IPS-11a (cell line): ENCODE results near the gene ITGB2.

Source experiments
- H3K4me3 ChIP-seq: one replicate; pipeline ENCODE4 v1.5.1; 2013; ENCODE audit warnings: low read depth, low read length, control low read depth

The ITGB2 gene

DNA sequence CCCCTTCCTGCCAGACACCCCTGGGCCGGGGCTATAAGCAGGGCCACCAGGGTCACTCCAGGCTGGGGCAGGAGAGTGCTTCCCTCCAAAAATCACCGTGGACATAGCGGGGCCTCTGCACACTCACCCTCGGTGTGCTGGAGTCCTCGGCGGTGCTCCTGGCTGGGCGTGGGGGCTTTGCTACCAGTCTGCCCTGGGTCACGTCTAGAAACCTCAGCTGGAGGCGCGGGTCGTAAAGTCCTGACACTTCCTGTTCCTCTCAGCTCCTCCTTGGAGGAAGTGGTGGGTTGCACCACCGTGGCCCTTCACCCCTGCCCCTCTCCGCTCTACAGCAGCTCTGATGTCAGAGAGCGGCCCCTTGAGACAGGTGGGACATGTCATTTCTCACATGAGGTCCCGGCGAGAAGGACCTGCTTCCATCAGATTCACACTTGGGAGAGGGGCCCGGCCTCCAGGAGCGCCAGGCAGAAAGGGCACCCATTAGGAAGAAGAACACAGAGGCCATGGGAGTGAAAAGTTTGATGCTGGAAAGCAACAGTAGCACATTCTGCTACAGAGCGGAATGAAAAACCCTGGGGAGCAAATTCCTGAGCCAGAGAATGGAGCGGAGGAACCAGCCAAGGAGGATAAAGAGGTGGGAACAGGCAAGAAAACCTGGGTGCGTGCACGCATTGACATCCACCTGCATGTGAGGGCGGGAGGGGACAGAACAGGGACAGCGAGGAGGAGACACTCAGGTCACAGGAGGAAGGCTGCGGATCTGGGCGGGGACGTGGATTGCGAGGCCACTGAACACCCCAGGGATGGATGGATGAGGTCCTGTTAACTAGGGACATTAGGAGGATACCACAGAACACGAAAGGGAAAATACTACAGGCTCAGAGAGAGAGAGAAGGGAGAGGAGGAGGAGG, at the start of gene ITGB2:
ITGB2 (minus strand) TSS at position 206 of the 911 bp plus-strand sequence. CDS start 10,117 bp downstream, outside the sequence.
- H3K4me3 ChIP-seq, result no peak within 1 kb of the TSS

DNA sequence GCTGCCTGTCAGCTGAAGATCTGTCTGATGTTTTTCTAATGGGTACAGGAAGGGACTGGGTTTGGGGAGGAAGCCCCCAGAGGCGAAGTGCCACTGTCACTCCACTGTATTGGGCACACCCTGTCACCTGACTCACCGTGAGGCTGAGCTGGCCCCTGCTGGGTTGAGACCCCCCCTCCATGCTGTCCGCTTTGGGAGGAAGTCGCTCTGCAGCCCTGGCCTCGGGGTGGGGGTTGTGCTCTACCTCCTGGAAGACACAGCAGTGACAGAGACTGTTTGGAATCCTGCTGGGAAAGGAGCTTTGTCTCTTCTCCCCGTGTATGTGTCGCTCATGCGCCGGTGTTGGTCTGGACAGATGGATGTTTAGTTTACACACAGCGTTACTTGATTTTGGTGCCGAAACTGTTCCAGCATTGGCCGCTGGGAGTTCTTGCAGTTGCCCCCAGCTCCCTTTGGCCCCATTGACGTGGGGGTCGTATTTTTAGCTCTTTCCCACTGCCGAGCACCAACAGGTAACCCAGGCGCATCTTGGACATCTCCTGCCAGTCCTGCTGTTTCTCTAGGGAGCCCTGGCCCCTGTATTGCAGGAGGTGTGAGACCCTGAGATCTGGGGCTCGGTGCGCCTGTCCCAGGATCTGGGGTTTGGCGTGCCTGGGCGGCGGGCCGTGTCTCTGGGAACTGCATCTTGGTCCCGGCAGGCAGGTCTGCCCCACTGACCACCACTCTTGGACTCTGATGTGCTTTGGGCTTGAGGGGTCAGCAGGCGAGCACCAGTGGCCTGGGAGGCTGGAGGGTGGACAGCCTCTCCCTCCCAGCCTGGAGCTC, 49.4 kb upstream of the ITGB2 start:
- H3K4me3 ChIP-seq, result no peak overlapping the region

DNA sequence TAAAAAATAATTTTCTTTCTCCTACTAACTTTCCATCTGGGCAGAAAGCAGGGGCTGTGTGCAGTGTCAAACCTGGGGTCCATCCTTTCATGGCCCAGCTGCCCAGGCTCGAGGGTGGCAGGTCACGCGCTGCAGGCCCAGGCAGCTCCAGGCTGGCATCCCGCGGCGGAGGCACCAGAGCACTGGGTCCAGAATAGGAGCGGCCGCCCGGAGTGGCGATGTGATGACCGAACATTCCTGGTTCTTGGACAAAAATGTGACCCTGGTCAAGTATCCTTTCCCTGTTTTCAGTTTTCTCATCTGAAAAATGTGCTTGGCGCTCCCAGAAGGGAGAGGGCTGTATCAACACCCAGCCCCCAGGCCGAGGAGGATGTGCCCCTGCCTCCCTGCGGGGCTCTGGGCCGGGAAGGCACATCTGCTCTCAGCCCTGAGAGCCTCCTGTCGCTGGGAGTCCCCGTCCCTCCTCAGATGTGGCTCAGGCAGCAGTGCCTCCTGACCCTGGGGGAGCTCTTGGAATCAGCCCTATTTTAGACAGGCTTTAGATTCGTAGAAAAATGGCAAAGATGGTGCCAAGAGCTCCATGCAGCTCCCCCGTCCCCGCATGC, 48.5 kb upstream of the ITGB2 start:
- H3K4me3 ChIP-seq, result no peak overlapping the region

DNA sequence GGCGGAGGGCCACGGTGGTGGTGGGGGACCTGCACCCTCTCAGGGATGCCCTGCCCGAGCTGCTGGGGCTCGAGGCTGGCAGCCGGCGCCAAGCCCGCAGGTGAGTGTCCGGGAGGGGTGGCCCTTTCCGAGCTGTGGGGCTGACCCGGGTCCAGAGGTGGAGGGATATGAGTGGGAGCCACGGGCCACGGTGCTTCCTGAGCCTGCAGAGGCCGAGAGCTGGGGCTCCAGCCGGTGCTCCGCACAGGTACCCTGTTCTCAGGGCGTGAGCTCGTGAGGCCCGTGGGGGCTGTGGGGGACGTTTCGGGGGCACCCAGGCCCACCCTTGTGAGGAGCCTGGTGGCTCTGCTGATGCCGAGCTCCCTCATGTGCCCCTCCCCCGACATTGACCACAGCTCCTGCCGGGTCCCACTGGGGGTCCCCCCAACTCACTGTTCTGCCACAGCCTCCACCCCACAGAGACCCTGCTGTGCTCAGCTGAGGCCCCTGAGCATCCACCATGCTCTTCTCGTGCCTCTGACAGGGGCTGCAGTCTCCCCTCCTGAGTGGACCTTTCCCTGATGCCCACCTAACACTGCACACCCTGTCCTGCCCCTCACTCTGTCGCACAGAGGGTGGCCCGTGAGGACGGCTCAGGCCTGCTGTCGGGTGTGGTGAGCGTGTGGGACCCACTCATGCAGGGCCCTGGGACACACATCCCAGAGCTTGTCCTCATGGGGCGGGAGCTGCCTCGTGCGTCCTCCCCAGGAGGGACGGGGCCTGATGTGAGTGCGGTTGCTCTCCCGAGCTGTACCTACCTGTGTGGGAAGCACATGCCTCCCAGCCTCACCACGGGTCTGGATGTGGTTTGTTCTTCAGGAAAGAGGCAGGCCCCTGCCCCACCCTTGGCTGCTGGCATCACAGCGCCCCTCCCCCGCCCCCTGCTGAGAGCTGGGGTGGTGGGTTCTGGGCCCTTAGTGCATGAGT, 46.7 kb upstream of the ITGB2 start:
- H3K4me3 ChIP-seq, result no peak overlapping the region

DNA sequence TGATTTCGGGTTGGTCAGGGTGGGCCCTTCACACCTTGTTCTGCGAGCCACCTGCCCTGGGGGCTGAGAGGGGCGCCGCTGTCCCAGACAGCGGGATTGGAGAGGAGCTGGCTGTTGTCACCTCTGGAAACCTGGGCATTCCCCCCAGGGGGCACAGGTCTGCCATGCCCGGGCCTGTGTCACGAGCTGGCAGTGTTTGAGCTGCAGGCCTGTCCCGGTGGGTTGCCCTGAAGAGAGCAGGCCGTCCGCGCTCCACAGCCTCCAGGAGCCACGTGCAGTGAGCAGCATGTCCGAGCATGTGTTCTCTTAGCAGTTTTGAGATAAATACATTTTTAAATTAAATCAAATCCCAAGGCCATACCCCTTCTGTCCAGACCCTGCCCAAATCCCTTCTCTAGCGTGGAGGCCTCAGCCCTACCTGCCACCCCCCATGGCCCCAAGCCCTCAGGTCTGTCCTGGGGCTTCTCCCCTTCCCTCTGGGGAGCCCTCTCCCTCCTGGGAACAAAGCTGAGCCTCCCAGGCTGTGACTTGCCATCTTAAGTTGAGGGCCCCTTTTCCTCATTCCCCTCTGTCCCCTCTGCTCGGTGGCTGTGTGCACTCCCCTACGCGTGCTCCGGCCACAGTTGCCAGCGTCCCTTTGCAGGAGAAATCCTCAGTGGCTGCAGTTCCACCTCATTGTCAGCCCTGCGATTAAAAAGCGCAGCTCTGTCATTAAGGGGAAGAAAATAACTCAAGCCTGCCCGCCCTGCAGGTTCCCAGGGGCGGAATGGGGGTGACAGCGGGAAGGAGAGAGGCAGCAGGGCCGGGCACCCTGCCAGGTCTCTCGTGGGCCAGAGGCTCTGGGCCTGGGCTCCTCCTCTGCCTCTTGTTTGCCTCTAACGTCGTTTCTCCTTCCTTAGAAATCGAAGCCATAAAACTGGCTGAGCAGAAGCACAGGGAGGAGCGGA, 45.7 kb upstream of the ITGB2 start:
- no peak overlapping the region for H3K4me3 ChIP-seq

DNA sequence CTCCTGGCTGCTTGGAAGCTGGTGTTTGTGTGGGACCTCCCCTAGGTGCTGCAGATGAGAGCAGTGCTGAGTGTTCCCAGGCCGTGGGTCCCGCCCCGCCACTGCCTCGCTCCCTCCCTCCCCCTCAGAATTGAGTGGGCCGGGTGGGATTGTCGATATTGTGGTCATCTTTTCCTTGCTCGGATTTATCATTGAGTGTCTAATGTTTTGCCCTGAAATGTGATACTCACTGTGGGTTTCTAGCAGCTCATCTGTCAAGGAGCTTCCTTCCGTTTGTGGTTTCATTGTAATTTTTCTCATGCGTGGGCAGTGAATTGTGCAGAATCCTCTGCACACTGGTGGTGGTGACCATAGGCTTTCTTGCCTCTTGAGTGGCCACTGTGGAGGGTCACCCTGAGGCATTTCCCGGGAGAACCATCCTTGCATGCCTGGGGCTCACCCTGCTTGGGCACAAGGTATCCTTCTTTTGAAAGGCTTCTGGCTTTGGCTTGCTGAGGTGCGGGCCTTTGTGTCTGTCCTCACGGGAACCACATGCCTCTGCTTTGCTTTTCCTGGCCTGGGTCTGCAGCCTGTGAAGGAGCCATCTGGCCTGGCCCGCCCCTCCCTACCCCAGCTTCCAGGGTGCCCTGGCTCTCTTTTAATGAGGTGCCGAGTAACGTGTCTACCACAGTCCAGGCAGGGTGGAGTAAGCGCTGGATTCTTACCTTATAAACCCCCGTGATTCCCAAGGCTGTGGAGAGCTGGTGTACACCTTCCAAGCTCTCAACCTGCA, 44.7 kb upstream of the ITGB2 start:
- no peak overlapping the region for H3K4me3 ChIP-seq

DNA sequence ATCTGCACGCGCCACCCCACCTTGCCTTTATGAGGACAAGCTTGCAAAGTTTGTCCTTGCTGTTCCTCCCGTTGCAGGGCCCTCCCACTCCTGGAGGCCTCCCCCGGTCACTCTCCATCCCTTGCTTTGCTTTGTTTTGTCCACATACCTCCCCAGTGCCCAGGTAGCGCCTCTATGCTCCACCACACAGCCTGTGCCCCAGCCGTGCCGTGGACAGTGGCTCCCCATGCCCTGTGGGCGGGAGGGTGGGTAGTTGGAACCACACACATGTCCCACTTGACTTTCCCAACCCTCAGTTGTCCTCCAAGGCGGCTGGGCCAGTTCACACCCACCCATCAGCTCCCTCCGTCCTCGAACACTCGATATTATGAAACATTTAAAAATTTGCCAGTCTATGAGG, 43.7 kb upstream of the ITGB2 start:
- no peak overlapping the region for H3K4me3 ChIP-seq

DNA sequence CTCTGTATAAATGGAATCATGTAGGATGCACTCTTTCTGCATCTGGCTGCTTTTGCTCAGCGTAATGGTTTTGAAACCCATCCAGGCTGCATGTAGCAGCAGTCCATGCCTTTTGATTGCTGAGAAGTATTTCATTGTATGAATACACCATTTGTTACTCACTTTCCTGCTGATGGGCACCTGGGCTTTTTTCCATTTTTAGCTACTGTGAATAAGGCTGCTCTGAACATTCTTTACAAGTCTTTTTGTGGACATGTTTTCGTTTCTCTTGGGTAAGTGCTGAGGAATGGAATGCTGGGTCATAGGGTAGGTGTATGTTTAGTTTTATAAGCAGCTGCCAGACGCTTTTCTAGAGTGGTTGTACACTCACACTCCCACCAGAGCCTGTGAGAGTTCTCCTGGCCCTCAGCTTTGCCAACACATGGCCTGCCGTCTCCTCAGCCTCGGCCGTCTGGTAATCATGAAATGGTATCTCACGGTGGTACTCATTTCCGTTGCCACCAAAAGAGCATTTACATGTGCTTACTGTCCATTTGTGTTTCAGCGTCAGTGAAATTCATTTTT, 41.8 kb upstream of the ITGB2 start:
- H3K4me3 ChIP-seq, result no peak overlapping the region

DNA sequence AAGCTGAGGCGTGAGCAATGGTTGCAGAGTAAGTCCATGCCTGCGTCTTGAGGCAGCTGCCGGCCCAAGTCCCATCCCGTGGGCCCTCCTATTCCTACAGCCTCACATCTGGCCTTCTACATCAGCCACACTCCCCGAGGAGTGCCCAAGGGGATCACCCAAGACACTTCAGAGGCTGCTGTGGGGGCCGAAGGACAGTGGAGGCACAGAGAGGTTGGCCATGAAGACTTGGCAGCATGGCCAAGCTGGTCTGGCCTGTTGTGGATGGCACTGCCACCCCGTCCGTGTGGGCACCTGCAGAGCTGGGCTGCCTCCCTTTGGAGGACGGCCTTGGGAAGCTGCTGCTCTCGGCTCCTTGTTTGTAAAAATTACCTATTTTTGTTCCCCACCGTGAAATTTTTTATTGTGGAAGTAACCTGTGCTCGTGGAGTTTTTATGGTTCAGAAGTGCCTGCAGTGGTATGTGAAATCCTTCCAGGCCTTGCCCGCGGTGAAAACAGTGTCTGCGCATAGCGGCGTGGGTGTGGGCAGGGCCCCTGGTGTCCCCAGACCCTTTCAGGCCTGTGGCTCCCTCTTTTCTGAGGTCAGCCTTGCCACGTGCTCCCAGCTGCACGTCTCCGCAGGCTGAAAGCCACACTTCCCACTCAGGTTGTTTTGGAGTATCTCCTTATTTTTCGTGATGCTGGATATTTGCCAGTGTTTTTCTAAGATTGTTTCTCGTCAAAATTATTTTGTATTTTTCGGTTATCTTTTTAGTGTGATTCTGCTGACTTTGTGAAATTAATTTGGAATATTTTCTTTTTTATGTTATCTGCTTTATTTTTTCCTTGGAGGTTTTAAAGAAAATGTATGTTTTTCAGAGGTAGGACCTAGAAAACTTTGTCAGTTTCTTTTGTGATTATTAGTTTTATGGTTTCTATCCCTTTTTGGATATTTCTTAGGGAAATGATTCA, 39.7 kb upstream of the ITGB2 start:
- no peak overlapping the region for H3K4me3 ChIP-seq

DNA sequence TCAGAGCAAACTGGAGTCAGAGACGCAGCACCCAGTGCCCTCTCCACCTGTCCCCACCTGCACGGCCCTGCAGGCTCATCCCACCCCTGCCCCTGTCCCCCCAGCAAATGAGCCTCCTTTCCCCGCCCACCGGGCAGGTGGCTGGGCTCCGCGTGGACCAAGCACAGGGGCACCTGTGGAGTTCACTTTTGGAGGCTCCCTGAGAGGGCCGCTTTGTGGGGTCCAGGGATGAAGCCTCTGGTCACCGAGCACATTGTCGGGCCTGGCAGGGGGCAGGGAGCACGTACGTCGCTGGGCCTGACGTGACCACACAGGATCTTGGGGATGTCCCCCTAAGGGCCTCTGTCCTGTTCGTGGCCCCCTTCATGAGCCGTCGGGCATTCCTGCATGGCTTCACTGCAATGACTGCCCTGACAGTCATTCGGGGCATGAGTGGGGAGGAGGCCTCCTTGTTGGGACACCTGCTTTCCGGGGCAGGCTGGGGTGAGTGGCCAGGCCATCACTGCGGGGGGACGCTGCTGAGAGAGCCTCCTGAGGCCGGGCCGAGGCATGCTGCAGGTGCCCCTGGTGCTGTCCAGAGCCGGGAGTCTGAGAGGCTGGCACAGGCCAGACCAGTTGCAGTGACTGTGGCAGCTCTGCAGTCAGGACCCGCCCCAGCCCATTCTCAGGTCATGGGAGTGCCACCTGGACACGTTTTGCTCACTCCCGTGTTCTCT, 38.8 kb upstream of the ITGB2 start:
- H3K4me3 ChIP-seq, result no peak overlapping the region

DNA sequence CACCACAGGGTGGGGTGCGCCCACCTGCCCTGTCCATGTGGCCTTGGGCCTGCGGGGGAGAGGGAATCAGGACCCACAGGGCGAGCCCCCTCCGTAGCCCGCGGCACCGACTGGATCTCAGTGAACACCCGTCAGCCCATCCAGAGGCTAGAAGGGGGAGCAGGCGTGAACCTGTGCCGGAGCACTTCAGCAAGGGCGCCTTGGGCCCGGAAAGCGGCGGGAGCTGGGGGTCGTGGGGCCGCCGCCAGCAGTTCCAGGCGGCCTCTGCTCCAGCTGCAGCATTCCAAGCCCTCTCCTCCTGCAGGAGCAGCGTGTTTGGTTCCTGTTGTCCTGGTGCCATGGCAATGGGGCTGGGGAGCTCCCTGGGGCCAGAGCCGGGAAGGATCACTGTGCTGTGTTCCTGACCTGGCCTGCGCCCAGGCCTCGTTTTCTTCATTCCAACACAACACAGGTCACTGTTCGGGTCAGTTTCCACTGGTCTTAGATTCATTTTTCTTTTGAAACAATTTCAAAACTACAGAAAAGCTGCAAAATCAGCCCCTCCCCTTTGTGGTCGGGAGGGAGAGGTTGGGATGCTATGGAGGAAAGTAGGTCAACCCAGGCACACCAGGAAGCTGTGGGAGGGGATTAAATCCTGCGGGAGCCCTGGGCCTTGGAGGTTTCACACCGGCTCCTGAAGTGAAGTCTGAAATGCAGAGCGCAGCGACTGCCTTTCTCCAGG, 37.9 kb upstream of the ITGB2 start:
- H3K4me3 ChIP-seq, result no peak overlapping the region

DNA sequence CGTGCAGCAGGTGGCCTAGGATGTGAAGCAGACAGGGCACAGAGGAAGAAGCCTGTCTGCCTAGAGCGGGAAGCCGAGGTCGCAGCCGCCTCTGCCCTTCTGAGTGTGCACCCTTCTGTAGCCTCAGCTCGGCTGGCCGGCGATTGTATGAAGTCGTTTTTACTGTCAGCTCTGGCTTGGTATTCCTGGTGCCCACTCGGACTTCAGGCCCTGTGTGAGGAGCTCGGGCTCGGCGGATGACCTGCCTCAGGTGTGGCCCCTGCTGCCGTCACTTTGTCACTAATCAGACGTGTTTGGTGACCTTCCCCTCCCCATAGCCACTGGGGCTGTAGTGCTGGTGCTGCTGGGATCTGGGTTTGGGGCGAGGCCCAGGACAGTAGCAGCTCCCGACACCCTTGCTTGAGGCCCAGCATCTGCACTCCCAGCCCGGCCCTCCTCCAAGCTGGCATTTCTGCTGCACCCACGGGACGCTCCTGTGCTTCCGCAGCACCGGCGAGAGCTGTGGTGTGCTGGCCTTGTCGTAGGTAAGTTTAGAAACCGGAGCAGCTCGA, 37.3 kb upstream of the ITGB2 start:
- no peak overlapping the region for H3K4me3 ChIP-seq

DNA sequence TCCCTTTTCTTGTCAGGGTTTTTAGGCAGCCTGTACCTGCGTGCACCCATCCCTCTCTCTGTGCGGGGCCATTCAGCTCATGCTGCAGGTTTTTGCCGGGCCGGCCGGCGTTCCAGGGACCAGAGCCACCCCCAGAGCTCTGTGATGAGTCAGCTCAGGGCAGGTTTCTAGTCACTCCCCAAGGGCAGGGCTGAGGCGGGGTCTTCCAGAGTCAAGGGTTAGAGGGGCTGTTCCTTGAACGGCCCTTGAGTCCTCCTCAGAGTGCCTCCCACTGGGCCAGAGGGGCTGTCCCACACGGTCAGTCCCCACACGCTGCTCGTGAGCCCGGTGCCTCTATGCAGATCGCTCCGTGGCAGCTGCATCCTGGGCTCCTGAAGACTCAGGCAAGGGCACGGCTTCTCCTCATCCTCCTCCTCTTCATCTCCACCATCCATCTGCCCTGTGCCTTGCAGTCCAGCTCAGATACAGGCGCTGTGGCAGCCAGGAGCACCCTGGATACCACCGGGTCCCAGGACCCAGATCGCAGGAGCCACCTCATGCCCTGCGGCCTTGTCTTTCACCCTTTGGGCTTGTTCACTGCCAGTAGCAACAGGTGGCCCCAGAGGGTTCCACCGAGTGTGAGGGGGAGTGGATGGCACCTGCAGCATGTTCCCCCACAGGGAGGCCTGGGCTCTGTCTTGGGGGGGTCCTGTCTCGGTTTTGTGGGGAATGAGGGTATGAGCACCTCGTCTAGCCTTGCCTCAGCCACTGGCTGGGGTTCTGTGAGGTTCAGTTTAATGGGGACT, 36.5 kb upstream of the ITGB2 start:
- H3K4me3 ChIP-seq, result no peak overlapping the region

DNA sequence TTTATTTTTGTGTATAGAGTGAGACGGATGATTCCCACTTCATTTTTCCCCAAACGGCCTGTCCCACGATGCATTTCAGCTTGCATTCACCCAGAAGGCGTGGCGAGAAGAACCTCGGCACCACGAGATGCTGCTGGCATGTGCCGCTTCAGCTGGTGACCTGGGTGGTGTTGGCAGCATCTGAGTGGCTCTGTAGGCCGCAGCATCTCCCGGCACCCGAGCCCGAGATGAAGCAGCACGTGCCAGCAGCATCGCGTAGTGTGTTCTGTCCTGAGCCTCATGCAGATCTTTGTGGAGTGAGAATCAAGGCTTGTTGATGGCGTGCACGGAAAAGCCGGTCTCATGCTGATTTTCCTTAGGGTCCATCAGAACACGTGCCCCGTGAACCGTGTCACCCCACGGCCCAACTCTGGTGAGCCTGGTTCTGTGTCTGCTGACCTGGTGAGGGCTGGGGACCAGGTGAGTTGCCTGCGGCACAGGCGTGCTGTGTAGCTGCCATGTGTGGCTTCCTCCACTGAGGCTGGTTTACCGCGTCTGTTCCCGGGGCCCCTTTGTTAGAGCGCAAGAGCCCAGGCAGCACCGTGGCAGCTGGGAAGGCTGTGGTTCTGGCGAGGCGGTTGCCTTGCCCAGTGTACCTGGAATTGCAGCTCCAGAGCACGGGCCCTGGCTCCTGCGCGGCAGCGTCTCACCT, 35.8 kb upstream of the ITGB2 start:
- no peak overlapping the region for H3K4me3 ChIP-seq
